Astrocyte (in vitro differentiated cells and primary cell): ENCODE measurements around the gene CRYBG2. TPM values are rescaled to one million over a fixed set of nuclear protein-coding genes. Genes with fewer than 3 reads are reported as not detected.

ENCODE experiments used
- DNase-seq: peaks from one replicate; pipeline ENCODE4 v3.0.0-alpha.2; 2010; ENCODE audit warnings: low read depth
- FAIRE-seq: peaks from 2 replicates; lab custom pipeline; 2011; peaks lifted over from hg19 to GRCh38; lab: Jason Lieb, UNC
- H2AFZ ChIP-seq: 2 replicates; pipeline ENCODE4 v1.6.0; 2012; ENCODE audit warnings: low read depth, low read length, inconsistent platforms
- H3K27ac ChIP-seq: 2 replicates; pipeline ENCODE4 v1.5.1; 2011; ENCODE audit warnings: low read depth, low read length, inconsistent platforms
- H3K27me3 ChIP-seq: 2 replicates; pipeline ENCODE4 v1.6.0; 2011; ENCODE audit warnings: low read length, inconsistent platforms; ENCODE audit not compliant: insufficient read depth
- H3K36me3 ChIP-seq: 2 replicates; pipeline ENCODE4 v1.5.1; 2011; ENCODE audit warnings: low read length, inconsistent platforms; ENCODE audit not compliant: insufficient read depth
- H3K4me1 ChIP-seq: 2 replicates; pipeline ENCODE4 v1.5.1; 2011; ENCODE audit warnings: low read length, inconsistent platforms; ENCODE audit not compliant: insufficient read depth
- H3K4me2 ChIP-seq: 2 replicates; pipeline ENCODE4 v1.6.0; 2012; ENCODE audit warnings: low read length, inconsistent platforms
- H3K4me3 ChIP-seq: 2 replicates; pipeline ENCODE4 v1.5.1; 2011; ENCODE audit warnings: low read depth, mild to moderate bottlenecking, low read length, inconsistent platforms; ENCODE audit not compliant: insufficient read depth
- H3K79me2 ChIP-seq: 2 replicates; pipeline ENCODE4 v1.6.0; 2012; ENCODE audit warnings: mild to moderate bottlenecking, low read length, inconsistent platforms; ENCODE audit not compliant: insufficient read depth
- H3K9ac ChIP-seq: 2 replicates; pipeline ENCODE4 v1.6.0; 2012; ENCODE audit warnings: mild to moderate bottlenecking, low read length, inconsistent platforms
- H3K9me3 ChIP-seq: 2 replicates; pipeline ENCODE4 v1.5.1; 2012; ENCODE audit warnings: low read depth, mild to moderate bottlenecking, low read length, inconsistent platforms; ENCODE audit not compliant: insufficient read depth
- H4K20me1 ChIP-seq: 2 replicates; pipeline ENCODE4 v1.6.0; 2012; ENCODE audit warnings: low read length, inconsistent platforms; ENCODE audit not compliant: insufficient read depth
- H3K27ac Mint-ChIP-seq: one replicate; pipeline ENCODE4 v1.8.0; 2021; ENCODE audit warnings: mild to moderate bottlenecking, mixed read lengths; ENCODE audit not compliant: unreplicated experiment
- H3K27me3 Mint-ChIP-seq: one replicate; pipeline ENCODE4 v1.8.0; 2021; ENCODE audit warnings: low read depth, mixed read lengths; ENCODE audit not compliant: unreplicated experiment
- H3K36me3 Mint-ChIP-seq: one replicate; pipeline ENCODE4 v1.8.0; 2021; ENCODE audit warnings: low read depth, mixed read lengths; ENCODE audit not compliant: unreplicated experiment
- H3K4me1 Mint-ChIP-seq: one replicate; pipeline ENCODE4 v1.8.0; 2021; ENCODE audit warnings: low read depth, mixed read lengths; ENCODE audit not compliant: unreplicated experiment
- H3K4me3 Mint-ChIP-seq: one replicate; pipeline ENCODE4 v1.8.0; 2021; ENCODE audit warnings: mild to moderate bottlenecking, moderate library complexity, mixed read lengths; ENCODE audit not compliant: unreplicated experiment
- H3K9me3 Mint-ChIP-seq: one replicate; pipeline ENCODE4 v1.8.0; 2021; ENCODE audit warnings: mild to moderate bottlenecking, mixed read lengths; ENCODE audit not compliant: unreplicated experiment
- EZH2 ChIP-seq: IDR thresholded peaks from 2 replicates; pipeline ENCODE4 v1.6.1; 2012; ENCODE audit warnings: mild to moderate bottlenecking, low read length, inconsistent platforms; ENCODE audit not compliant: insufficient read depth
- total RNA-seq: library from RNA; stranded (reverse); gene quantifications from 2 replicates; pipeline ENCODE4 v1.2.1, GENCODE V29; 2021
- TF ChIP-seq, protein P1 (sequence below): IDR thresholded peaks from 2 replicates; pipeline ENCODE4 v1.5.1; 2011; ENCODE audit warnings: low read depth, mild to moderate bottlenecking, inconsistent platforms, low read length, moderate library complexity; ENCODE audit not compliant: insufficient read depth

The CRYBG2 gene
- total RNA-seq, 1 donor from 2014 or later = 5.3 TPM

DNA sequence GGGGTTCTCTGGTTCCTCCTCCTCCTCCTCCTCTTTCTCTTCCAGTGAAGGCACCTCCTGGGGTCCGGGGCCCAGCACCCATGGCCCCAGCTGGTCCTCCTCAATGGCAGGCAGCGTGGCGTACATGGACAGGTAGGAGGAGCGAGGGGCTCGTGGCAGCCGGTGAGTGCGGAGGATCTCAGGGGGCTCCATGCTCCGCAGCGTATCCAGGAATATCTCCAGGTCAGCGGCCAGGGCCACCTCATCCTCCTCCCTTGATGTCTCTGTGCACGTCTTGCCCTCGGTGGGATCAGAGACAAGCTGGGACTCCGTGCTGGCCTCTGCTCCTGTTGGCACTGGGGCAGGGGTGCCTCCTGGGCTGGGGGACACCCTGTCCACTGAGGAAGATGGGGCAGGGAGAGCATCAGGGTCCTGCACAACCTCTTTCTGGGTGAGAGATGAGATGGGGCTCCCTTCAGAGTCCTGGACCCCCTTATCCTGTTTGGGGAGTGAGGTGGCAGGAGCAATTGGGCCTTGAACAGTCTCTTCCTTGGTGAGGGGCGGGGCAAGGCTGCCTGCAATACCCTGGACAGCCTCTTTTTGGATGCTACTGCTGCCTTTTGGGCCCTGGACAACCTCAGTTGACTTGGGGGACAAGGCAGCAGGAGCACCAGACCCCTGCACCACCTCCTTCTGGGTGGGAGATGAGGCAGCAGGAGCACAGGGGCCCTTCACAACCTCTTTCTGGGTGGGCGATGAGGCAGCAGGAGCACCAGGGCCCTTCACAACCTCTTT lies 9.6 kb downstream of the CRYBG2 start:
- FAIRE-seq (no peak), DNase-seq (no peak)
- Histone ChIP-seq H4K20me1 (no peaks in the 10 kb centered on the region), H3K36me3 (no peaks in the 10 kb centered on the region), H3K79me2 (no peaks in the 10 kb centered on the region), H3K9ac (no peak overlapping the region), H3K27me3 (peaks cover 3% of the 10 kb centered on the region), H3K9me3 (no peaks in the 10 kb centered on the region), H3K4me3 (no peak overlapping the region), H3K4me2 (no peak overlapping the region), H3K4me1 (peaks cover 5% of the 10 kb centered on the region), H2AFZ (no peak overlapping the region), H3K27ac (no peak overlapping the region)
- TF ChIP-seq, protein P1, sequence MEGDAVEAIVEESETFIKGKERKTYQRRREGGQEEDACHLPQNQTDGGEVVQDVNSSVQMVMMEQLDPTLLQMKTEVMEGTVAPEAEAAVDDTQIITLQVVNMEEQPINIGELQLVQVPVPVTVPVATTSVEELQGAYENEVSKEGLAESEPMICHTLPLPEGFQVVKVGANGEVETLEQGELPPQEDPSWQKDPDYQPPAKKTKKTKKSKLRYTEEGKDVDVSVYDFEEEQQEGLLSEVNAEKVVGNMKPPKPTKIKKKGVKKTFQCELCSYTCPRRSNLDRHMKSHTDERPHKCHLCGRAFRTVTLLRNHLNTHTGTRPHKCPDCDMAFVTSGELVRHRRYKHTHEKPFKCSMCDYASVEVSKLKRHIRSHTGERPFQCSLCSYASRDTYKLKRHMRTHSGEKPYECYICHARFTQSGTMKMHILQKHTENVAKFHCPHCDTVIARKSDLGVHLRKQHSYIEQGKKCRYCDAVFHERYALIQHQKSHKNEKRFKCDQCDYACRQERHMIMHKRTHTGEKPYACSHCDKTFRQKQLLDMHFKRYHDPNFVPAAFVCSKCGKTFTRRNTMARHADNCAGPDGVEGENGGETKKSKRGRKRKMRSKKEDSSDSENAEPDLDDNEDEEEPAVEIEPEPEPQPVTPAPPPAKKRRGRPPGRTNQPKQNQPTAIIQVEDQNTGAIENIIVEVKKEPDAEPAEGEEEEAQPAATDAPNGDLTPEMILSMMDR = no peak
- no peak for TF ChIP-seq EZH2
- no peaks in the 10 kb centered on the region for H3K36me3 Mint-ChIP-seq
- peaks cover 6% of the 10 kb centered on the region for H3K4me1 Mint-ChIP-seq
- H3K27ac Mint-ChIP-seq = peak overlapping the region; percentile 12
- H3K4me3 Mint-ChIP-seq = no peak overlapping the region
- H3K27me3 Mint-ChIP-seq = peaks cover 29% of the 10 kb centered on the region
- no peaks in the 10 kb centered on the region for H3K9me3 Mint-ChIP-seq

DNA sequence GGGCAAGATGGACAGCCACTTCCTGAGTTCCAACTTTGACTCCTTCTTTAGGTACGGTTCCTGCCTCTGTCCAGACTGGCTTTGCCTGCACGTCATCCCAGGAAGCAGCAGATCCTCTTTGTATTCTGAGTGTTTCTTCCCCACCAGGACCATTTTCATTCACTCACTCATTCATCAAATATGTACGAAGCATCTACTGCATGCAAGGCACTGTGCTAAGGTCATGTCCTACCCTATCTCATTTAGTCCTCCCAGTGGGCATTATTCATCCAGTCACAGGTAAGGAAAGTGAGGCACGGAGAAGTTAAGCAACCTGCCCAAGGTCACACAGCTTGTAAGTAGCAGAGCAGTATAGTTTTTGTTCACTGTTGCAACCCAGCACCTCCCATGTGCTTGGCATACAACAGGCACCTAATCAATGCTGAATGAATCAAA lies 13.9 kb downstream of the CRYBG2 start:
- Histone ChIP-seq H3K36me3 (no peaks in the 10 kb centered on the region), H3K27me3 (peaks cover 9% of the 10 kb centered on the region), H2AFZ (peak overlapping the region; percentile 53), H3K9me3 (no peaks in the 10 kb centered on the region), H3K27ac (no peak overlapping the region), H3K4me2 (no peak overlapping the region), H3K9ac (no peak overlapping the region), H3K79me2 (no peaks in the 10 kb centered on the region), H3K4me3 (no peak overlapping the region), H4K20me1 (no peaks in the 10 kb centered on the region), H3K4me1 (peaks cover 13% of the 10 kb centered on the region)
- Mint-ChIP-seq H3K36me3 (no peaks in the 10 kb centered on the region), H3K4me1 (peaks cover 6% of the 10 kb centered on the region), H3K27ac (no peak overlapping the region), H3K27me3 (peaks cover 28% of the 10 kb centered on the region), H3K4me3 (no peak overlapping the region), H3K9me3 (no peaks in the 10 kb centered on the region)
- no peak for FAIRE-seq
- DNase-seq = no peak
- TF ChIP-seq, protein P1 = no peak
- TF ChIP-seq EZH2 = no peak

DNA sequence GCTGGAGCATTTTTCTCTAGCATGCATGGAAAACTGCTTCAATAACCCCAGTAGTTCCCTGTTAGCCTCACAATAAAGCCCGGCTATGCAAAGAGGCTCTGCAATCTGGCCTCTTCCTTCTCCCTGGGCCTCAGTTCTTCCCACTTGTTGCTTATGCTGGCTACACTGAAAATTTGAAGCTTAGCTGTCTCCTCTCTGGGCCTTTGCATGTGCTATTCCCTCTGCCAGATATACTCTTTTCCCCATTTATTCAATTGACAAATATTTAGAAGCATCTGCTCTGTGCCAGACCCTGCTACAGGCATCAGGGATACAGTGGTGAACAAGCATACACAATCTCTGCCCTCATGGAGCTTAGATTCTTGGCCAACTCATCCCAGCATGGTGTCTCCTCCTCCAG lies 15.3 kb downstream of the CRYBG2 start:
- peaks cover 13% of the 10 kb centered on the region for H3K4me1 ChIP-seq
- no peak overlapping the region for H3K27ac ChIP-seq
- no peaks in the 10 kb centered on the region for H3K9me3 ChIP-seq
- Mint-ChIP-seq H3K27ac (no peak overlapping the region), H3K9me3 (no peaks in the 10 kb centered on the region), H3K36me3 (no peaks in the 10 kb centered on the region), H3K27me3 (peaks cover 17% of the 10 kb centered on the region), H3K4me1 (peaks cover 6% of the 10 kb centered on the region), H3K4me3 (no peak overlapping the region)
- H3K9ac ChIP-seq = no peak overlapping the region
- H4K20me1 ChIP-seq = no peaks in the 10 kb centered on the region
- TF ChIP-seq, protein P1 = no peak
- TF ChIP-seq EZH2 = no peak
- no peaks in the 10 kb centered on the region for H3K79me2 ChIP-seq
- no peak overlapping the region for H2AFZ ChIP-seq
- DNase-seq (no peak), FAIRE-seq (no peak)
- no peaks in the 10 kb centered on the region for H3K36me3 ChIP-seq
- H3K4me2 ChIP-seq = no peak overlapping the region
- no peak overlapping the region for H3K4me3 ChIP-seq
- H3K27me3 ChIP-seq = peaks cover 9% of the 10 kb centered on the region
